ENCODE results near the gene CMTM7. TPM values are rescaled to one million over a fixed set of nuclear protein-coding genes. Genes with fewer than 3 reads are reported as not detected.

CMTM7 gene
- total and polyA plus RNA-seq, 2 of the 8 experiments (the other 6 are each of a cell fraction or from before 2014, with no cell fraction given), result 33.3 to 65.8 TPM

- no peak overlapping the region for H3K4me2 ChIP-seq (ENCODE audit: insufficient read depth in 1 of 2, low read depth in 2 of 2, low read length in 2 of 2)
- FAIRE-seq, result no peak
- H3K23ac ChIP-seq (ENCODE audit: insufficient read length), result no peak overlapping the region
- no peak overlapping the region for H2BK20ac ChIP-seq (ENCODE audit: low read length)
- no peaks in the 10 kb centered on the region for H3K79me2 ChIP-seq (ENCODE audit: control insufficient read depth in 1 of 2, insufficient read depth in 2 of 2, low read length in 2 of 2)
- no peak overlapping the region for H3K14ac ChIP-seq (ENCODE audit: insufficient read length)
- CTCF ChIA-PET (ENCODE audit: partially characterized antibody), result interaction anchor here (1.1 to 1.2 kb wide), 2 partner anchors 35 to 83 kb away, joined by 3 to 4 read pairs; no protein-coding TSS in a partner anchor
- POLR2A ChIA-PET (ENCODE audit: partially characterized antibody), result interaction anchor here (0.8 to 1.2 kb wide), 2 partner anchors 18 to 58 kb away, joined by 3 to 4 read pairs; no protein-coding TSS in a partner anchor
- peaks cover 11 to 21% (median 16%) of the 10 kb centered on the region in 4 experiments for H3K4me1 ChIP-seq (replicated peaks in 1 of 4; ENCODE audit: control insufficient read depth in 3 of 4, insufficient read depth in 4 of 4, low read length in 3 of 4)
- peaks cover 0 to 3% (median 0%) of the 10 kb centered on the region in 4 experiments; a peak in 2 of 8 replicates for H3K36me3 ChIP-seq (ENCODE audit: control insufficient read depth in 2 of 4, insufficient read depth in 4 of 4, low read length in 3 of 4)
- H3K9ac ChIP-seq (replicated peaks in 1 of 4; ENCODE audit: extremely low read depth in 1 of 4, low read depth in 3 of 4, low read length in 3 of 4), result no peak overlapping the region
- no peak overlapping the region for H3K4ac ChIP-seq (replicated peaks; ENCODE audit: insufficient read length, low read depth, low read length)
- no peak overlapping the region for H3K18ac ChIP-seq (ENCODE audit: extremely low read depth, low read length)
- H2BK15ac ChIP-seq (ENCODE audit: low read length), result no peak overlapping the region
- H2AFZ ChIP-seq (ENCODE audit: low read length), result no peak overlapping the region
- no peak overlapping the region for H3K4me3 ChIP-seq (ENCODE audit: extremely low read depth in 1 of 4, insufficient read depth in 2 of 4, low read depth in 3 of 4, low read length in 4 of 4)
- DNase-seq (ENCODE audit: low read depth in 1 of 2, low spot score in 2 of 2), result peak in 1 of 2 experiments; percentile 42
- H4K5ac ChIP-seq (ENCODE audit: insufficient read length, low read depth, low read length), result no peak overlapping the region
- no peaks in the 10 kb centered on the region for H3K79me1 ChIP-seq (ENCODE audit: low read depth, low read length)
- H3K9me3 ChIP-seq (ENCODE audit: insufficient read depth in 2 of 2, low read depth in 1 of 2, low read length in 1 of 2), result no peaks in the 10 kb centered on the region
- H4K91ac ChIP-seq (replicated peaks; ENCODE audit: insufficient read length, low read length), result peak overlapping the region; percentile 82
- peak overlapping the region; percentile 1 for H2BK120ac ChIP-seq (replicated peaks; ENCODE audit: low read depth, low read length)
- no peak overlapping the region for H3K56ac ChIP-seq (replicated peaks; ENCODE audit: insufficient read length, low read depth, low read length)
- H3K23me2 ChIP-seq (ENCODE audit: low read depth, low read length), result no peaks in the 10 kb centered on the region; the same call in 1 of the 2 replicates
- H4K8ac ChIP-seq (ENCODE audit: extremely low read depth, insufficient read depth, low read length), result peak overlapping the region; percentile 73
- peak overlapping the region; percentile 63; the same call in 1 of the 2 replicates for H2BK5ac ChIP-seq (ENCODE audit: low read depth, low read length)
- no peak overlapping the region for H2AK5ac ChIP-seq (ENCODE audit: low read depth, low read length)
- no peaks in the 10 kb centered on the region for H3K27me3 ChIP-seq (replicated peaks in 1 of 4; ENCODE audit: control insufficient read depth in 3 of 4, extremely low read depth in 1 of 4, insufficient read depth in 3 of 4, low read length in 3 of 4)
- WGBS, 2 experiments (ENCODE audit: extremely low coverage in 1 of 2, insufficient coverage in 1 of 2, insufficient read length in 1 of 2, insufficient replicate concordance in 2 of 2, low coverage in 1 of 2, low lambda C conversion rate in 2 of 2, missing lambda C conversion rate in 1 of 2), result 84% methylated on average over 9 of the region's 9 CpGs; no CpG with 5 or more reads in 1 of the 2 experiments
- H2BK12ac ChIP-seq (ENCODE audit: low read depth, low read length), result no peak overlapping the region
- H4K20me1 ChIP-seq (replicated peaks in 1 of 2; ENCODE audit: control insufficient read depth in 1 of 2, insufficient read depth in 2 of 2, low read length in 2 of 2), result no peaks in the 10 kb centered on the region
- no peak overlapping the region for H3K27ac ChIP-seq (ENCODE audit: low read depth, low read length)
- TF ChIP-seq ATF2 (IDR thresholded peaks at IDR 0.05; ENCODE audit: low read length), result no peak
- TF ChIP-seq, protein P1, sequence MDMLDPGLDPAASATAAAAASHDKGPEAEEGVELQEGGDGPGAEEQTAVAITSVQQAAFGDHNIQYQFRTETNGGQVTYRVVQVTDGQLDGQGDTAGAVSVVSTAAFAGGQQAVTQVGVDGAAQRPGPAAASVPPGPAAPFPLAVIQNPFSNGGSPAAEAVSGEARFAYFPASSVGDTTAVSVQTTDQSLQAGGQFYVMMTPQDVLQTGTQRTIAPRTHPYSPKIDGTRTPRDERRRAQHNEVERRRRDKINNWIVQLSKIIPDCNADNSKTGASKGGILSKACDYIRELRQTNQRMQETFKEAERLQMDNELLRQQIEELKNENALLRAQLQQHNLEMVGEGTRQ (IDR thresholded peaks at IDR 0.05; ENCODE audit: low read length), result no peak
- no peak for TF ChIP-seq SUZ12 (IDR thresholded peaks at IDR 0.05; ENCODE audit: low read length)
- TF ChIP-seq SRF (IDR thresholded peaks at IDR 0.05; ENCODE audit: low read depth, low read length), result no peak
- TF ChIP-seq CBX8 (IDR thresholded peaks at IDR 0.05; ENCODE audit: borderline replicate concordance, low read depth, low read length), result no peak
- no peak for TF ChIP-seq TEAD4 (IDR thresholded peaks at IDR 0.05; ENCODE audit: low read depth, low read length)
- TF ChIP-seq SIRT6 (IDR thresholded peaks at IDR 0.05; ENCODE audit: low read length), result no peak
- TF ChIP-seq KDM5A (IDR thresholded peaks at IDR 0.05; ENCODE audit: low read length), result no peak
- no peak for TF ChIP-seq CBX5 (IDR thresholded peaks at IDR 0.05; ENCODE audit: low read depth, low read length)
- no peak for TF ChIP-seq SP1 (IDR thresholded peaks at IDR 0.05; ENCODE audit: low read depth, low read length)
- no peak for TF ChIP-seq NRF1 (IDR thresholded peaks at IDR 0.05; ENCODE audit: low read depth, low read length)
Measured at GRCh38 chr3:32457971-32458471, 66.4 kb downstream of the CMTM7 start.
